ENCODE measurements around the gene EXOSC10.

EXOSC10 gene

DNA sequence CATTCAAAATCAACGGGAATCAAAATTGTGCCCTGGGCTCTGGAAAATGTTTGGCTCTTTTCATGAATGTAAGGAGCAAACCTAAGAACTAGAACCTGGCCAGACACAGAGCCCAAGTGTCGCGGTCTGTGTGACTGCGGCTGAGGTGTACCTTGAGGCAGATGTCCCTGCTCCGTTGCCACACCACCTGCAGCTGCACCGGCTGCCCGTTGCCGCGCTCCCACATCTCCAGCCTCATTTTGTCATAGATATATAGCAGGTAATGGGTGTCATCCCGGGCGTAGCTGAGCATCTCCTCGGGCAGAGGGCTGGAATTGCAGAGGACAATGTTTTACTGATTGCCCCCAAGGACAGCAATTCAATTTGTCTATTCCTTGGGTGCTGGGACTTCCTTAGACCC is 18.7 kb downstream of the EXOSC10 start:
- TF ChIP-seq, protein P1, sequence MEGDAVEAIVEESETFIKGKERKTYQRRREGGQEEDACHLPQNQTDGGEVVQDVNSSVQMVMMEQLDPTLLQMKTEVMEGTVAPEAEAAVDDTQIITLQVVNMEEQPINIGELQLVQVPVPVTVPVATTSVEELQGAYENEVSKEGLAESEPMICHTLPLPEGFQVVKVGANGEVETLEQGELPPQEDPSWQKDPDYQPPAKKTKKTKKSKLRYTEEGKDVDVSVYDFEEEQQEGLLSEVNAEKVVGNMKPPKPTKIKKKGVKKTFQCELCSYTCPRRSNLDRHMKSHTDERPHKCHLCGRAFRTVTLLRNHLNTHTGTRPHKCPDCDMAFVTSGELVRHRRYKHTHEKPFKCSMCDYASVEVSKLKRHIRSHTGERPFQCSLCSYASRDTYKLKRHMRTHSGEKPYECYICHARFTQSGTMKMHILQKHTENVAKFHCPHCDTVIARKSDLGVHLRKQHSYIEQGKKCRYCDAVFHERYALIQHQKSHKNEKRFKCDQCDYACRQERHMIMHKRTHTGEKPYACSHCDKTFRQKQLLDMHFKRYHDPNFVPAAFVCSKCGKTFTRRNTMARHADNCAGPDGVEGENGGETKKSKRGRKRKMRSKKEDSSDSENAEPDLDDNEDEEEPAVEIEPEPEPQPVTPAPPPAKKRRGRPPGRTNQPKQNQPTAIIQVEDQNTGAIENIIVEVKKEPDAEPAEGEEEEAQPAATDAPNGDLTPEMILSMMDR (IDR thresholded peaks at IDR 0.05; ENCODE audit: extremely low read depth, missing control alignments) = no peak

DNA sequence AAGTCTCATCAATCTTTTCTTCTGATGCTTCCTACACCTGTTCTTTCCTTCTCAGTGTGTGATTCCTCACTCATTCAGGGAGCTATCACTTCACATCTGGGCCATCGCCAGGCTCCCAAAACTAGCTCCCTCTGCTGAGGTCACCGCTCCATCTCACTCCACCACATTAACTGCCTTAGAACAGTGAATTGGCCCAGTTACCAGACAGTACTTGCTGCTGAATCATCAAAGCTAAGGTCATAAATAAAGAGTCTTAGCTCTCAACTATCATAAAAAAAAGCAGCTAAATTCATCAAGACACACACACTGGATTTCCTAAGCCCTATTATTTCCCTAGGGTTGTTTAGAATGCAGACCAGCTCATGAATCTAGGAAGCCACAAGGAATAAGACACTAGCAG is 21.0 kb downstream of the EXOSC10 start:
- TF ChIP-seq, protein P1 (IDR thresholded peaks at IDR 0.05; ENCODE audit: extremely low read depth, missing control alignments) = no peak
- no peak for DNase-seq (ENCODE audit: low spot score)

More for the DNA sequence above, 18.7 kb downstream of the EXOSC10 start:
- DNase-seq (ENCODE audit: low spot score) = no peak

DNA sequence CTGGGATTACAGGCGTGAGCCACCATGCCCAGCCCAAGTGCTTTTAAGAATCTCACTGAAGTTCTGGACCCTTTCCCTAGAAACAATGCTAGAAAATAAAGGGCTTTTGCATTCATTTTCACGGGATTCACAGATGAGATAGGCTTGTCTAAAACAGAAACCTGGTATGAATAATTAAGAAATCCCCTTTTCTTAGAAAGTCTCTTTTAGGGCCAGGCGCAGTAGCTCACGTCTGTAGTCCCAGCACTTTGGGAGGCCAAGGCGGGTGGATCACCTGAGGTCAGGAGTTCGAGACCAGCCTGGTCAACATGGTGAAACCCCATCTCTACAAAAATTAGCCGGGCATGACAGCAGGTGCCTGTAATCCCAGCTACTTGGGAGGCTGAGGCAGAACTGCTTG is 26.3 kb downstream of the EXOSC10 start:
- DNase-seq (ENCODE audit: low spot score) = peak; percentile 52

DNA sequence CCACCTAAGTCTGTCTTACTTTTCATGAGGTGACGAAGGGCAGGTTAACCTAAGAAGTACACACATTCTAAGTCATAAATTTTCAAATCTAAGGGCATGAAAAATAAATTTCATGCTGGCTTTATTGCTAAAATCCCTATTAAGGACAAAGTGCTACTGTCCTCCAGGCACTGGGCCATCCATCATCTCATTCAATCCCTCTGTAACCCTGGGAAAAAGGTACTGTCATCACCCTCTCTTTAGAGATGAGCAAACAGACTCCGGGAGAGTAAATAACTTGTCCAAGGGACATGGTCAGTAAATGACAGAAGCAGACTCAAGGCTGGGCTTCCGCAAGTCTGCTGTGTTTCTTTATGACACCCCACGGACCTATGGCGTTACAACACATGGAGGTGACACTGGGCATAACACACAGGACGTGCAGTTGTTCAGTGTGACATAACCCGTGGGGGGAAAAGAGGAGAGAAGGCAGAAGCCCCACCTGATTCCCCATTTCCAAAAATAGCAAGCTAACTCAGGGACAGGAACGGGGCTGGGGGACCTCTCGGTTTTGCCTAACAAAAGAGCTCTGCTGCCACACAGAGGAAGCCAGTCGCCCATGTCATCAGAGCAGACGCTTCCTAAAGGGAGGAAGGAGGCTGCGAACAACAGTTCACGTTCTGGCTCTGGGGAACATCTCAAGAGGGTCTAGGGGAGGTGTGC is 27.3 kb downstream of the EXOSC10 start:
- peak; percentile 59 for DNase-seq (ENCODE audit: low spot score)
- TF ChIP-seq, protein P1 (IDR thresholded peaks at IDR 0.05; ENCODE audit: extremely low read depth, missing control alignments) = peak; percentile 10

DNA sequence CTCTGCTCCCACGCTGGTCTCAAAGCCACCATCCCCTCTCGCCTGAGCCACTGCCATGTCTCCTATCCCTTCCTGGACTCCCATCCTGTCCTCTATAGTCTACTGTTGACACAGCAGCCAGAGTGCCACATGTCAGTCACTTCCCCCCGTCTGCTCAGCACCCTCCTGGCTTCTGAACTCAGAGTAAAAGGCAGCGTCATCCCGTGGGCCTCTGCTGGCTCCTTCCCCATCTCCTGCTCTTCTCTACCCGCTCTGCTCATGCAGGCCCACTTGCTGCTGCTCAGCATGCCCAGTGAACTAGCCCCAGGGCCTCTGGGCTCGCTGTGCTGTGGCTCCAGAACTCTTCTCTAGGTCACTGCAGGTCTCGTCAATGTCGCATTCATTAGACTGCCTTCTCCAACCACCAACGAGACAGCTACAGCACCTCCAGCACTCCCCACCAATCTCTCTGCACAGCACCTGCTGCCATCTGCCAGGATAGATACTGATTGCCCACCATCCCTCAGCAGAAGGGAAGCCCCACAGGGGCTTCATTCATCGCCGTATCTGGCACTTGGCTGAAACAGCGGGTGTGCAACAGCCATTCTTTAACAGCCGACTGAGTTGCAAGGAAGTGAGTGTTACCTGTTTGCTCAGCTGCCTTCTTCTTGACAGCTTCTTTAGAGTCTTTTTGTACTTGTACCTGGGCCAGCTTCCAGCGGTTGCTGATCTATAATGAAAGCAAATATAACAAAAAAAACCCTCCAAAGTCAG is 28.0 kb downstream of the EXOSC10 start:
- TF ChIP-seq, protein P1 (IDR thresholded peaks at IDR 0.05; ENCODE audit: extremely low read depth, missing control alignments) = no peak
- DNase-seq (ENCODE audit: low spot score) = no peak

DNA sequence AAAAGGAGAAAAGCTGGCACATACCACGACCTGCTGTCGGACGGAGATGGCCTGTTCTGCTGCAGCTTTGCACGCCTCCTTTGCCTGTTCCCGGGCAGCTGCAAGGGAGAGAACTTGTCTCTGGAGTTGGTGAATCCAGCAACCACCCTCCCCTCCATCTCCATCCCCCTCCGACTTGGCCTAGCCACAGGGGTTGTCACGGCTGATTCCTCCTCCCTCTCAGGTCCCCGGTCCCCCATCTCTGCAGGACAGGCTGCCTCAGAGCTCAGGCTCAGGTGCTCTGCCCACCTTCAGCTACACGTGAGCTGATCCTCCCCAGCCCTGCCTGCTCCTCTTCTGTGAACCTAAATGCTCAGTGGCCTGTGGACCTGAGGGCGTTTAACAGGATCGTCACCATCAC is 28.8 kb downstream of the EXOSC10 start:
- TF ChIP-seq, protein P1 (IDR thresholded peaks at IDR 0.05; ENCODE audit: extremely low read depth, missing control alignments) = no peak
- DNase-seq (ENCODE audit: low spot score) = no peak

DNA sequence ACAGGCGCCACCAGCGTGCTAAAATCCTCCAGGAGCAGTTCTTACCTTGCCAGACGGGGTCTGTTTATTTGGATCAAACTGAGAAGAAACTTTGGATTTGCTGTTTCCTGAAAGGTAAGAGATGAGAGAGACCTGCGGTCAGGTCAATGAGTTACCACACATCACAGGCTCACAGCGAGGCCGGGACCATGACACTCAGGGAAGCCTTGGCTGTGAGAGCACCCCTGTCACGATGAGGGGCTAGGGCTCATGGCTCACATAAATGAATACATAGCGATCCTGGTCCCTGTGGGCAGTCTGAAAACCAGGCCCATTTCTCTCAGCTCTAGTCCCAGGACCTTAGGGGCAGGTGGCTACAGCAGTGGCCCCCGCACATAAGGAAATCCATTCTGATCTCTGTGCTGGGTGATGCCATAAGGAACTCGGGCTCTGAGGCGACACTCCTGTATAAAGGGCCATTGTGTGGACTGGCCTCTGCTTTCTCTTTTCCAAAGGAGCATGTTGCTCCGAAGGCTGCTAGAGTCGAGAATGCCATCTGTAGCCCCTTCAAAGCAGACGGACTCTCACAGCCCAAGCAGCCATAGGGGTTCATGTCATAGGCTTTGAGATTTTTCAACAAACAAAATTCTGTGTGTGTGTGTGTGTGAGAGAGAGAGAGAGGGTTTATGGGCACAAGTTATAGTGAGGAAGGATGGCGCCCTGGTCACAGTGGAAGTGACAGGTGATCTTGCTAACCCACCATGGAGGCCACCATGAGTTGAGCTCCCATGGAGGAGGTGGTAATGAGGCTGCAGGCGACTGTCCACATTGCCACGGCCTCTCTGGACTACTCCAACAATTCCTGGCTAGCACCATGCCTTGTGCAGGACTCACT is 30.8 kb downstream of the EXOSC10 start:
- TF ChIP-seq, protein P1 (IDR thresholded peaks at IDR 0.05; ENCODE audit: extremely low read depth, missing control alignments) = no peak
- DNase-seq (ENCODE audit: low spot score) = no peak

All from GM20000 (cell line).